Measurements from ENCODE around the gene IFNG.
A peak's percentile ranks its signal among the peaks of the same experiment; 100 is the strongest.

Gene IFNG

GRCh38 chr12:68163560-68164081 is 4.1 kb upstream of the IFNG start:
- DNase-seq, result no peak

DNA sequence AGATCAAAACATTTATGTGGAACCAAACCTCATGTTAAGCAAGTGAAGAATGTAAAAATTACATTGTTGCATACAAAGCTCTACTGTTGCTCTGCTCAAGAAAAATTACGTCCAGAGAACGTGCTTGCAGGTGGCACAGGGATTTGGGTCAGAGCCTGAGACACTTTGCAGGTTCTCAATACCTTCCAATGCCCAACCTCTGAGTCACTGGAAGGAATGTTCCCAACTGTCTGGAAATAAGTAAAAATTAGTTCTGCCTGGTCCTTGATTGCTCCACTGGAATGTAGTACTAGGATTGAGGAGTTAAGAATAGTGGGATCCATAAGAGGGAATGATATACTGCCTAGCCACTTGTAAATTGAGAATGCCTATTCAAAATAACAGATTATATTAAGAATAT is 2.8 kb upstream of the IFNG start:
- DNase-seq, result no peak

- DNase-seq, result no peak
Measured at GRCh38 chr12:68158432-68158831, 1.1 kb downstream of the IFNG start.

- DNase-seq, result no peak
Measured at GRCh38 chr12:68157380-68157779, 2.2 kb downstream of the IFNG start.

DNA sequence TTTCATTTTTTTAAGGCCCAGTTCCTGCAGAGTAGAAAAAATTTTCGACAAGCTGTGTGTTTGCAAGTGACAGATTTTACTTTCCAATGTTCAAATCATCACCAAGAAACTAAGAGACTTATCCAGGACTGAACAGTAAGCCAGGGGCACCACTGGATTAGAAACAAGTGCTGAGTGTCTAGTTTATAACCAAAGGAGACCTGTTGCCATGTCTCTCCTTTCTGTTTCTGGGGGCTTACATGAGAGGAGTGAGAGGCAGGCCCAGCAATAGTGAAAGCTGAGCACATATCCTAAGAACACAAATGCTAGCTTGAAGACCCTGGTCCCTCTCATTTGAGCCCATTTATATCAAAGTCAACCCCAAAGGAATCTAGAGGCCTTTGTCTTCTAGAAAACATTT is 2.9 kb downstream of the IFNG start:
- no peak for DNase-seq

- DNase-seq, result peak; percentile 27
Measured at GRCh38 chr12:68154779-68155178, 4.8 kb downstream of the IFNG start.

DNA sequence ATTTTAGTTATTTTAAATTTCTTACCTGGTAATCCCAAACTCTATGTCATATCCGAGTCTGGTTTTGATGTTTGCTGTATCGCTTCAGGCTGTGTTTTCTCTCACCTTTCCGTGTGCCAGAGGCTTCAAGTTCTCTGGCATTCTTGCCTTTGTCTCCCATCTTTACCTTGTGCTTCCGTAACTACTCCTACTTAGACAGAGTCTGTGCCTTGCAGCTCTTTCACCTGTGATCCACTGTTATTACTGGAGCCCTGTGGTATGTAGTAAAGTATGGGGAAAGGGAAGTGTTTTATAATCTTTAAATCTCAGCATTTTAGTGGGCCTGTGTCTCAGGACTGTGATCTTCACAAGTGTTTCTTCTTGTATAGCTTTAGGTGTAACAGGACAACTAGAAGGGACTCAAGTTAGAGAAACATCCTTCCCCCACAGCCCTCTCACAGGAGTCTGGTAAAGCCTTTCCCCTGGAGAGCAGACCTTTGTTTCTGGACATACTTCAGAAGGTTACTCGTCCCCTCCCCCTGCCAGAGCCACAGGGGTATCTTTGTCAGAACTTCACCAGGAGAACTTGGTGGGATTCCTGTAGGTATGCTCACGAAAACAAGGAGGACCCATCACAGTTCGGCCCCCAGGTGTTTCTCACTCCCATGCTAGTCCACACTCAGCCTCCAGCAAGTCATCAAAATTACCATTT is 11.1 kb downstream of the IFNG start:
- DNase-seq, result no peak

DNA sequence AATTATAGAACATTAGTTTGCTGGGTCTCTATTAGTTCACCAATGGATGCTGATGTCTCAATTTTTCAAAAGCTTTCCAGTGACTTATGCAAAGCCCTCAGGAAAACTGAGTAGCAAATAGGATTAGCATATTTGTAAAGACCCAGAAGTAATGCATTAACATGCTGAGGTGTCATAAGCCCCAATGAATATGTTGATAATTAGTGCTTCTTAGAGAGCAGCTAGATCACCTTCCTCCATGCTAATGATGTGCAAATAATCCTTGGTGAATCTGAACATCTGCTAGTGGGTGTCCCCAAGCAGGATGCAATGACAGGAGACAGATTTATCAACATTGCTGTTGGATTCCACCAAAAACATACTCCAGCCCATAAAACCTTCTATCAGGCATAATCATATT is 19.0 kb downstream of the IFNG start:
- no peak for DNase-seq

DNA sequence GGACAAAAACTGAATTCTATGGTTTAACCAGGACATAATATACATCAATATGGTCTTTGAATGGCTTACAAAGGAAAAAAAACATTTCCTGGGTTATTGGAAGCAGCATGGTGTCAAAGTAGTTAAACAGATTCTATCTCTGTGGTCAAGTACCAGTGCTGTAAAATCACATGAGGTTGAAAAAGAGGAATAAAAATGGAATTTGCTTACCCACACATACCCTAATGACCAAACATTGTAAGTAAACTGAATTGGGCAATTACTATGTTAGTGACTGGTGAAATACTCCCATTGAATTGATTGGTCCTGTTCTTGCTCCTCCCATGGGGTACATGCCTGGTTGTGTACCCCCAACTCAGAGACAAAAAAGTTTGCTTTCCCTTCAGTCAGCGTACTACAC is 19.6 kb downstream of the IFNG start:
- DNase-seq, result no peak

- no peak for DNase-seq
Measured at GRCh38 chr12:68139001-68139400, 20.5 kb downstream of the IFNG start.

DNA sequence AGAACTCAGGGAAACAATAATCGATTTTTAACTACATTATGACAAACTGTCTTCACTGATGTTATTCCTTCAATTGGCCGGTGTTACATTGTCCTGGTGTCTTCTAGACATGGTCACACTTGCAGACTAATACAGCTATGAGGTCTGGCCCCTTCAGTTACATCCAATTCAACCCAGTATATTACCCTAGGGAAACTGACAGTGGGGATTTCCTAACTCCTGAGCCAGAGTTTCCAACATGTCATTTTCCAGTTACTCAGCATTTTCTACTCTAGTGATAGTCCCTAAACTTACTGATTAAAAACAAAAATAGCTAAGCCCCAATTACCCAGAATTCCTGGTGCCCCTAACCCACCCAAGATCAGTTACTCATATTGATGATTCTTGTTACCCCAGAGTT is 21.1 kb downstream of the IFNG start:
- DNase-seq, result no peak

DNA sequence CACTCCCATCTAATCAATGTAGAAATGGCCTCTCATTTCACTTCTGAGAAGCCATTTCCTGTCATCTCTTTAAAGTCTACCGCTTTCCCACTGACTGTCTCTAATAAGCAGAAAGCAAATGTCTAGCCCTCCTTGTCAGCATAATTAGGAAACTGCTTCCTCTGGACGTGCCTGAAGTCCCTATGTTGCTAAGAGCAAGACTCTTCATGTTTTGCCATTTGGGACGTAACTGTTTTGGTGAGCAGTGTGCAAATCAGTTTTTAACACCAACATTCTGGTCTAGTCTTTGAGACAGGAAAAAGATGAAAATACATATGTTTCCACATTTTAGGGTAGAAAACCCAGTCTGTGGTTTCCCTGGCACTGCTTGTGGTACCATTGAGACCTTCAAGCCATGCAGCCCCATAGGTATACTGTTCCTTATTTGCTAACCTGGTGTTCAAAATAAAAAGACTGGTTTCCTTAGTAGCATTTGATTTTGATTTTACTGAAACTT is 22.2 kb downstream of the IFNG start:
- no peak for DNase-seq

- DNase-seq, result no peak
Measured at GRCh38 chr12:68135520-68135919, 24.0 kb downstream of the IFNG start.

GRCh38 chr12:68131867-68132414 is 27.6 kb downstream of the IFNG start:
- no peak for DNase-seq

- DNase-seq, result no peak
Measured at GRCh38 chr12:68129979-68130378, 29.6 kb downstream of the IFNG start.

- DNase-seq, result no peak
Measured at GRCh38 chr12:68122236-68122920, 37.2 kb downstream of the IFNG start.

GRCh38 chr12:68121143-68121542 is 38.4 kb downstream of the IFNG start:
- no peak for DNase-seq

DNA sequence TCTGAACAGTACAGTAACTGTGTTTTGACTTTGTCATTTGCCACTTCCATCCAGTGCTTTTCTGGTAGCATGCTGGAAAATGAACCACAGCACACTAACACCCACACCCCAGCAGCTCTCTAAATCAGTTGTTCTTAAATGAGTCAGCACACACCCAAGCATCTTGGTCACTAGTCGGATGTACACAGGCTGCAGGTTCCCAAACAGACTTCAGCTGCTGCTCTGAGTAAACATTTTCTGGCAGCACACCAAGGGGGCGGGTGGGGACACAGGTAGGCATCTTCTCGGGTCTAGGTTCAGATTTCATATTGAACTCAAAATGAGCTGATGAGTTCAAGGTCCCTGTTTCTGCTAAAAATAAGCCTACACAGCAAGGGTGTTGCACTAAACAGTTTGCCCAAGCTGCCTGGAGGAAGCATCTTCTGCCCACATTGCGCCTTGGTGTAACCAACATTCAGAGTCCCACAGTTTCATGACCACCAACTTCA is 39.8 kb downstream of the IFNG start:
- DNase-seq, result no peak

GRCh38 chr12:68119250-68119649 is 40.3 kb downstream of the IFNG start:
- DNase-seq, result no peak

DNA sequence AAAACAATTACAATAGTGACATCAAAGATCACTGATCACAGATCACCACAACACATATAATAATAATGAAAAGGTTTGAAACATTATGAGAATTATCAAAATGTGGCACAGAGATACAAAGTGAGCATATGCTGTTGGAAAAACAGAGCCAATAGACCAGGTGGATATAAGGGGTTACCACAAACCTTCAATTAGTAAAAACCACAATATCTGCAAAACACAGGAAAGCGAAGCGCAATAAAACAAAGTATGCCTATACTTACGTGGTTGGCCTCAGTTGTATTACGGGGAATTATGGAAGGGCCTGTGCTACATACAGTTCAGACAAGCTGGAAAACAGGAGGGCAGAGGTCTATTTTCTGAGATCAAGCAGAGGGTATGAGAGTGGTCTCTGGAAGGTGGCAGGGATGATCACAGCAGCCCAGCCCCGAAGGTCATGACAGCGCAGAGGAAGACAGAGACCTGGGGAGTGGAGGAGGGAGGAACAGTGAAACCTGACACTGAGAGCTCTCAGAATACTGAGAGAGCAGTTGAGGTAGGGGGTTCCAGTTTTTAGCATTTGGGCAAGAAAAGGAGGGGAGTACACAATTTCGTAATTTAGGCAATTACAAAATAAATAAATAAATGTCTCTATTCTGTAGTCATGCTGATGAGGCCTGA is 41.3 kb downstream of the IFNG start:
- no peak for DNase-seq

DNA sequence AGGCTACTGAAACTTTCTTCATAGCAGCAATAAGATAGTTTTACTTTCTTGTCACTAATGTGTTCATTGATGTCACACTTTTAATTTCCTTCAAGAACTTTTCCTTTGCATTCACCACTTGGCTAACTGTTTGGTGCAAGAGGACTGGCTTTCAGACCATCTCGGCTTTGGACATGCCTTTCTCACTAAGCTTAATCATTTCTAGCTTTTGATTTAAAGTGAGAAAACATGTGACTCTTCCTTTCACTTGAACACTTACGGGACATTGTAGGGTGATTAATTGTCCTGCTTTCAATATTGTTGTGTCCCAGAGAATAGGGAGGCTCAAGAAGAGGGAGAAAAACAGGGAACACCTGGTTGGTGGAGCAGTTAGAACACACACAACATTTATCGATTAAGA is 41.9 kb downstream of the IFNG start:
- DNase-seq, result no peak

- DNase-seq, result no peak
Measured at GRCh38 chr12:68115281-68115680, 44.3 kb downstream of the IFNG start.

DNA sequence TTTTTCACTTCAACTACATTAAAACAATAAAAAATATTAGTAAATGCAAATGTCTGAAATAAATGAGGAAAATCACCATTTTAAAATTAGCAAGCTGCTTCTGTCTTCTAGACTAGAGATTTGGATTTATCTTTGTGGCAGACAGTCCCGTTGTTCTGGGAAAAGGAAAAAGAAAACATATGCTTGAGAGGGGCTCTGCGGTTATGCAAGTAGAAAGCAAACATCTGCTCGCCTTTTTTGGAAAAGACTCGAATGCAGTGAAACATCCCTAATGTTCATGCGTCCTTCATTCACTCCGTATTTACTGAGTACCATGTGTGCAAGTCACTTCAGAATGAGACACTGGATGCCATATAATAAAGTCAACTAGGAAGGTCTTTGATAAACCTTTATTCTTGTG is 44.9 kb downstream of the IFNG start:
- no peak for DNase-seq

Data from eye (tissue), 1 donor.